Measurements from ENCODE around the gene E2F1.
A peak's percentile ranks its signal among the peaks of the same experiment; 100 is the strongest.
"Not testable (repeated sequence)": the region's sequence is repeated elsewhere in the genome, so short reads cannot be mapped to it uniquely, and the experiment has no call there.

The E2F1 gene

DNA sequence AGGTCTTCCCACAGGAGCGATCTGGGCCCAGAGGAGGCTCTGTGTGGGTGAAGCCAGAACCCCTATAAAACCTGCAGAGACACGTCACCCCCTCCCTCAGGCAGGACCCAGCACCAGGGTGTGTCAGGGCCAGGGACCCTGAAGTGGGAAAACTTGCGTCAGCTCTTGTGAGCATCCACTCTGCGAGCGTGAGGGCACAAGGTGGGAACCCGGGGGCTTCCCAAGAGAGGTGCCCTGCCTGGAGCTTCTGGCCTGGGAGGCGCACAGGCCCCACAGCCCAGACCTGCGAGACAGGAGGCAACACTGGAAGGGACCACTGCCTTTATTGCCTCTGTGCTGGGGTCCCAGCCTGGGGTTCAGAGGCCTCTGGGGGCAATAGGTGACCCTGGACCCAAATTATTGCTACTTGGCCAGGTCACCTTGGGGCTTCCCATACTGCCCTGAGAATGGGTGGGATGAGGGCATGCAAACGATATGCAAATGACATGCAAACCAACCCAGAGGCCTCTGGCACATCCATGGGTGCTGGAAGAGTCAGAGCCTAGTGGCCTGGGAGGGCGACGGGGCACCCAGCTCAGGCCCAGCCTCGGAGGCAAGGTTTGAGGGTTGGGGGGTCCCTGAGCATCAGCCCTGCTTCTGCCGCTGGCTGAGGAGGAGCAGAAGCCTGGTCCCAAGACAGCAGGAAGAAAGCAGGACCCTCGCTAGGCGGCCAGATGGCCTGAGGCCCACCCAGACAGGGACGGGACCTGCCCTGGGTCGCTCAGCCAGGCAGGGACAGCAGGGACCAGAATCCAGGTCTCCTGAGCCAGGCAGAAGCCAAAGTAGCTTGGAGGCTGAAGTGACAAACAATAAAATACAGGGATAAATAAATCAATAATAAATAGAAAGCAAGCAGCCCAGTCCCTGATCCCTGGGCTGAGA is 29.1 kb downstream of the E2F1 start:
- DNase-seq = no peak

DNA sequence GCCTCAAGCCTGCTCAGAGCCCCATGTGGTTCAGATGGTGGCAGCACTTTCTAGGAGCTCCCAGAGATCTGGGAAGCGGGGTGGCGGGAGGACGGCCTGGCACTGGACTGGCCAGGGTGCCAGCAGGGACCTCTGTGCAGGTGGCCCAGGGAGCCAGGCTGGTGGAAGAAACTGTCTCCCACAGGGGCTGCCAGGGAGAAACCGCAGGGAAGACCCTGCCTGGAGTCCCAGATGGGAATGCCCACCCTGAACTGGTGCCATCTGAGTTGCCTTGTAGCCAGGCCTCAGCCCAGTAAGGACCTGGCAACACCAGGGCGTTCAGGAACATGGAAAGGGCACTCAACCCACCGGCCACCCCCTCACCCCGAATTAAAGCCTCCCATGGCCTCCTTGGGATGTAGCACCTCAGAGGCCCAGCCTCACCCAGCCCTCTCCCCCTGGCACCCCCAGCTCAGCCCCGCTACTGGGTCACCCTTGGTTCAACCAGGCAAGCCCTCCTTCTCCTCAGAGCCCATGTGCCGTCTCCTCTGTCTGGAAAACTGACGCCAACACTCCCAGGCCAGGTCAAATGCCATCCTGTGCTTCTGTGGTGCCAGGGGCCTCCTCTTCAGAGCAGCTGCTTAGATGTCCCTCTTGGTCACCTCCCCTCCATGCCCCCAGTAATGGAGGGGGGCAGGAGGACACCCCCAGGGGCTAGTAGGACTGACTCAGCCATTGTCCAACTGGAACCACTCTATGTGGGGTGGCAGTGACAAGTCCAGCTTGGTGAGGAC is 30.0 kb downstream of the E2F1 start:
- DNase-seq = no peak

DNA sequence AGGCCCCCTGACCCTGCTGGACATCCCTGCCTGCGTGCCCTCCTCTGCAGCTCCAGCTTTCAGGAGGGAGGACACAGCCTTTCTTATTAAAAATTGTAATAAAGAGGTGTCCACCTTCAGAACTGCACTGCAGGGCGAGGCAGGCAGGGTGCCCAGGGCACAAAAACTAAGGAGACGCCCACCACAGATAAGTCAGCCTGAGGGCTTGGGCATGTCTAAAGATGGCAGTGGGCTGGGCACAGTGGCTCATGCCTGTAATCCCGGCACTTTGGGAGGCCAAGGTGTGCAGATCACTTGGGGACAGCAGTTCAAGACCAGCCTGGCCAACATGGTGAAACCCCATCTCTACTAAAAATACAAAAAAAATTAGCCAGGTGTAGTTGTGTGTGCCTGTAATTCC is 31.0 kb downstream of the E2F1 start:
- no peak for DNase-seq

DNA sequence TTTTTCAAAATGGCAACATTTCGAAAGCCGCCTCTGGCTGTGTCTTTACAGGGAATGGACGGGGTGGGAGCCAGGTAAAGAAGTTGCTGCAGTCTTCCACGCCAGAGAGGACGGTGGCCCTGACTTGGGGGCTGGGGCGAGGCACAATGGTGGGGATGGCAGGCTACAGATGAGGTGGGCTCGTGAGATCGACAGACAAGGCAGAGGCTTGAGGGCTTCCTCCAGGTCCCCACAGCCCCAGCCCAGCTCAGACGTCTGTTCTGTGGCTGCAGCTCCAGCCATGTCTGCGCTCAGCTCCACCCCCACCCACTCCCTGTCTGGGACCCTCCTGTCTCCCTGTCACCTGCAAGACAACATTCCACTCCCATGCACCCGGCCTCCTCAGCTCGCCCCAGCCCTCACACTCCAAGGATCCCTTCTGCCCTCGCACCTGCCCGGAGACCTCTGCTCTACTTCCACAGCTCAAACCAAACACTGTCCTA is 31.5 kb downstream of the E2F1 start:
- DNase-seq = no peak

DNA sequence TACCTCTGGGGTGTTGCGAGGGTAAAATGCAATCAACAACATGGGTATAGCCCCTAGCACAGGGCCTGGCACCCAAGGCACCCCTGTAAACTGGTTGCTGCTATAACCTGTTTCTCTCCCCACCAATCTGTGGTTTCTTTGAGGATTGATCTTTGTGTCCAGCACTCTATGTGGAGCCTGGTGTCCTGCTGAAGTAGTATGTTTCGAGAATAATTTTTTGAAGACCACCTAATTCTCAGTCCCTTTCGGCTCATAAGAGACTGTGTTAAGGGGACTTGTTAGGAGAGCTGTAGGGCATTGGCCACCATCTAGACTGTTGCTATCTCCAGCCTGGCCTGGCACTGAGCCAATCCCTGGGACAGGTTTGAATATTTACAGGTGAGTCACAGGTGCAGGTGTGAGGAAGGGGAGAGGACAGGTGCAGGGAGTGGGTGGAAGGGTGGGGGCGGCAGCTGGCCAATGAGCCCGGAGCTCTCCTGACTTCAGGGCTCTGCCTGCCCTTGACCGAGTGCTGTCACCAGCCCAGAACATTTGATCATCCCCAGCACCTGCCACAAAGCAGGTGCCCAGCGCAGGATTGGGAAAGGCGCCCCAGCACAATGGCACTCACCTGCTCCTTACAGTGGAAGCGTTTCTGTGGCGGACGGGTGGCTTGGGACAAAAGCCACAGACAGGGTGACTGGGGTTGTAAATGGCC is 32.1 kb downstream of the E2F1 start:
- DNase-seq = no peak

DNA sequence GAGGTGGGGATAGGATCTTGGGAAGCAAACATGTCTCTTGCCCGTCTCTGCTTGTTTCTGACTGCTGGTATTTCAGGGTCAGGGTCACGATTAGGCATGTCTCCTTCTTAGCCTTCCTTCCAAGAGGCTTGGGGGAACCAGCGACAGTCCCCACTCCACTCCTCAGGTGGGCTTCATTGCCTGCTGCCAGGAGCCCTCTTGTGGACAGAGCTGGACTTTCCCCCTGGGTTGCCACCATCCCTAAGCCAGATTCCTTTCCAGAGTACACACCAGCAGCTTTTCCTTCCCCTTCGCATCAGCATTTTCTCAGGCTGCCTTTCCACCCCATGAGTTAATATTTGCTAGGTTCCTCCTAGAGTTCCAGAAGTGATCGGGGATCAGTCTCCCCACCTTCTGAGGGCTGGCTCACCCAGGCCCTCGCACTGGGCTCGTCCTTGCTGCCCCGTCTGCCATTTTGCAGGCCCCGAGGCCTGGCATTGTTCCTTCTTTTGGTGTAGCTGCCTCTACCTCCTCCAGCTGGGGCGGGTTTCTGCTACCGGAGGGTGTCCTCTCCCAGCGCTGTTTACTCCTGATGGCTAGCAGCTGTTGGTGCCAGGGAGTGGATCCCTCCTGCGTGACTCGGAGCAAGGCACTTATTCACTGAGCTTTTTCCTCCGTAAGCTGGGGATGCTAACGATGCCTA is 32.8 kb downstream of the E2F1 start:
- peak; percentile 38 to 47 for DNase-seq

DNA sequence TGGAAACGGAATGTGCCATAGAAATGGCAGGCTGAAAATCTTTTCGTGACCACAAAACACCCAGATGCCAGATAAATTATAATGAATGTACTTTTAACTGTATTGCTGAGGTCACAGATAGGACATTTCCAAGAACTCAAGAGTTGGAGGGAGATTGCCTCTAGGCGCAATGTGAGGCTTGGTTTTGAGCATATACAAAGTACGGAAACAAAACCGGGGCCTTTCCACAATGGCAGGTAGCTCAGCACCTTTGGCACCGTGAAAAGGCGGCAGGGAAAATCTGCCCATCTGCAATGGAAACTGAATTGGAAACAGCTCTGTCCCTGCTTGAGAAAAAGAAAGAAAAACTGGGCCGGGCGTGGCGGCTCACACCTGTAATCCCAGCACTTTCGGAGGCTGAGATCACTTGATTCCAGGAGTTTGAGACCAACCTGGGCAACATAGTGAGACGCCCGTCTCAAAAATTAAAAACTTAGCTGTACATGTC is 34.6 kb downstream of the E2F1 start:
- DNase-seq = no peak

DNA sequence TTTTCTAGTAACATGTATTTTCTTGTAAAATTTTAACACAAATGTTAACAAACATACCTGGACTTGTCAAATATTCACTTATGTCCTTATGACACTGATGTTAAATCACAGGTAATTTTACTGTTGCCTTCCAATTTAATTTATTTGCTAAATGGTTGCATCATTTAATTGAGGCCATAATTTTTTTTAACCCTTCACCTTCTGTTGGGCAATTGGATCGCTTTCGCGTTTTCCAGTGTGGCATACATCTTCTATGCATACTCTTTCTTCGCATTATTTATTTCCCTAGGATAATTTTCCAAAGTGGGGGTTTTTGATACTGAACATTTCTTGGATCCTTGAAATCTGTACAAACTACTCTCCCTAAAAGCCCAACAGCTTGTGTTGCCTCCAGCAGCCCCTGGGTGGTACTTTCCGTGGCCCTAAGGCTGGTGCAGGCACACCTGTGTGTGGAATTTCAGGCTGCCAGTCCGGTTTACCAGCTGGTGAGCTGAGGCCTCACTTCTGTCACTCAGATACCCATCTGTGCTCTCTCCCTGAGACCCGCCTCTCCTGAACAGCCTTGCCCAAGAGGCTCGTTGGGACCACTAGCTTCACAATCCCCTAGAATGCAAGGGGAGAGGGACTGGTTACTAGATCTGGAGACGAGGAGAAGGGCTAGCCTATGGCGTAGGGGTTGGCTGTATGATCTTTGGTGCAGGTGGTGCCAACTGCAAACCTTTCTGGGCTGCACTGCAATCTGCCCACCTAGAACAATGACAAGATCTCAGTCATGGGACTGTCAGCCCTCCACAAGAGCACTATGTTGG is 35.2 kb downstream of the E2F1 start:
- DNase-seq = no peak

DNA sequence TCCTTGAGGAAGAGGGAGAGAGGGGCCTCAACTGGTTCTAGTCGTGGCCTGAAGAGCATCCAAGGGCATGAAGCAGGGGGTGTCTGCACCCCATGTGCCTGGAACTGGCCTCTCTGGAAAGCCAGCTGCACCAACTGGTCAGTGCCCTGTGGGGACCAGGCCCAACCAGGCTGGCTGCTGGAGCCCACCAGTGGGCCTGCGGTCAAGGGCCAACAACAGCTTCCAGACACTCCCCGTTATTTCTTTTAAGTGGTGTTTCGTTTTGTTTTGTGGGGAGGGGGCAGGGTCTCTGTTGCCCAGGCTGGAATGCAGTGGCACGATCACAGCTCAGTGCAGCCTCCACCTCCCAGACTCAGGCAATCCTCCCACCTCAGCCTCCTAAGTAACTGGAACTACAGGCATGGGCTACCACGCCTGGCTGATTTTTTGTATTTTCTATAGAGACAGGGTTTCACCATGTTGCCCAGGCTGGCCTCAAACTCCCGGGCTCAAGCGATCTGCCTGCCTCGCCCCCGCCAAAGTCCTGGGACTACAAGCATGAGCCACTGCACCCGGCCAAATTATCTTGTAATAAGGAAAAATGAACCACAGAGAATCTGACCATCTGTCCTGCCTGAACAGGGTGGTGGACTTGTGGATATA is 36.0 kb downstream of the E2F1 start:
- DNase-seq = no peak

DNA sequence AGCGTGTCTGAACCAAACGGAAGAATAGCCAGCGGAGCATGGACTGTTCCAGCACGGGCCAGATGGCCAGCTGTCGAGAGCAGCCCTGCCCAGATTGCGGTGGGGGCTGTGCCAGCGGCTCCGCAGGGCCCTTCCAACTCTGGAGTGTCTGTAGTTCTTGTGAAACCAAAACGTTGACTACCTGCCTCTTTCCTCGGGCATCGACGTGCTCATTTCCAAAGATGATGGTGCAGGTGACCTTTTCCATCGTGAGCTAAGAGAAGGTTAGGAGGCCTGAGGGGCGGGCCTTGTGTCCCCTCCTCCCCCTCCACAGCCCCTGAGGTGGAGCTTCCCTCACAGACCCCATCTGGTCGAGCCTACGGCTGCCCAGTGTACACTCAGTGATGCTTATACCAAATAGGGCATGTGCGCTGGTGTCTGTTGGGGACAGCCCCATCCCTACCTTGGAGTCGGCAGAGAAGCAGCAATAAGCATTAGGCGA is 36.9 kb downstream of the E2F1 start:
- DNase-seq = no peak

DNA sequence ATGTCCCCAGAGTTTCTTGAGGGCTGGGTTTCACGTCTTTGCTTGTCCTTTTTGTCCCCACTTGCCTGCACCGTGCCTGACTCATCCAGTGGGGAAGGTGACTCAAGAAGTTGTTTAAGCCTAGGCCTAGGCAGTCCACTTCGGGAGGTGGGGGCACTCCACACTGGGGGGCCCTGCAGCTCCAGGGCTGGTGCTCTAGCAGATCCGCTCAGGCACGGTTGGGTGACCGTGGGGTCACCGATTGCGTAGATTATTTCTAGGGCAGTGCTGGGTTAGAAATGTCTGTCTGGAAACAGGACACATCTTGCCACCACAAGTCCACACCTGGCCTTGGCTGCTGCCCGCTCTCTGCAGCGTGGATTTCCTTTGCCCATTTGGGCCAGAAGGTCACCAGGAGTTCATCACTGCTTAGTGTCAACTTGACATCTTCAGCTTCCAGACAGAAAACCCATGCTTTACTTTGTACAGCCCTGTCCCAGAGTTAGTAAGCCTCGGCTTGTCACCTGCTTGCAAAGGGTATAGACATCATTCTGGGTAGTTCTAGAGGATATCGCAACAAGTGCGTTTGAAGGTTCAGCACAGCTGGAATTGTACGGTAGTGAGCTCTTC is 37.7 kb downstream of the E2F1 start:
- DNase-seq = no peak

DNA sequence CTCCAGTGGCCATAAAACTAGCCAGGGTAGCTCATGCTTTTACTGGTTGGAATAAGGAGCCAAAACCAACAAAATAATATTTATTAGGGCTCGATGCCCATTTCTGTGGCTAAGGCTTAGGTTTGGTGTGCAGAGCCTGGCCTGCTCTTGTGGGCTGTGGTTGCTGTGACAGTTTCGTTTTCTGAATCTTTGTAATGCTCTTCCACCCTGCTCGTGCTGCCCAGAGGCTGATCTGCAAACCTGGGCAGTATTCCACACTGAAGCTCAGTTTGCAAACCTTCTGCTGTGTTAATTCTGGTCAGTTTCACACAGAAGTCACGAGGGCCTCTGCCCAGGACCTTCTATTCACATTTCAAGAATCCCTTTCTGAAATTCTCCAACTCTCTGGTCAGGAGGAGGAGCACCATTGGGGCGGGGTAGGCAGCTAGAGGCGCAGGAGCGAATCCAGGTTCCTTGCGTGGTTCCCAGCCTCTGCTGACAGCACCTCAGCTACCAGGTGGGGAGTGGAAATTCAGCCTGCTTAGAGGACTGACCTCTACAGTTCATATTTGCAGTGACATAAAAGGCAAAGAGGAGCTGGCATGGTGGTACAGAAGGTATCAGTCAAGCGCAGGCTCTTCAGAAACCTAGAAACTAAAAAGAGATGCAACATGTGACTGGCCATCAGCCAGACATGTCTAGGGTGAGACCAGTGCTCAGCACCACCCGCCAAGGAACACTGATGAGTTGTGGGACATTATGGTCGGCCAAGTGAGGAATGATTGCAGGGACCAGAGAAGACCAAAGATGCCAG is 38.4 kb downstream of the E2F1 start:
- DNase-seq = no peak

DNA sequence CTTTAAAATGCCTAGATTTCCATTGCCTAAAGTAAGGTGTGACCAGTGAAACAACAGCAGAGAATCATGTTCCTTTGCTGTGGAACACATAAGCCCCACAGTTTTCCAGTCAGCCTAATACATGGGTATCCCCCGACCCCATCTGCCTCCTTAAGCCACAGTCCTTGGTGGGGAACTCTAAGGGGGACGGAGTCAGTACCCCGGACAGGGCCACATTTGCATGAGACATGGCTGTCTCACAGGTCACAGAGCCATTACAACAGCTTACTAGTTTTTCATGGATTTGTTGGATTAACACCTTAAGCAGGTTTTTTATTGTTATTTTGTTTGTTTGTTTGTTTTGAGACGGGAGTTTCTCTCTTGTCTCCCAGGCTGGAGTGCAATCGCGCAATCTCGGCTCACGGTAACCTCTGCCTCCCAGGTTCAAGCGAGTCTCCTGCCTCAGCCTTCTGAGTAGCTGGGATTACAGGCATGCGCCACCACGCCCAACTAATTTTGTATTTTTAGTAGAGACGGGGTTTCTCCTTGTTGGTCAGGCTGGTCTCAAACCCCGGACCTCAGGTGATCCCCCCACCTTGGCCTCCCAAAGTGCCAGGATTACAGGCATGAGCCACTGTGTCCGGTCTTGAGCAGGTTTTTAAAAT is 39.1 kb downstream of the E2F1 start:
- not testable (repeated sequence) for DNase-seq

DNA sequence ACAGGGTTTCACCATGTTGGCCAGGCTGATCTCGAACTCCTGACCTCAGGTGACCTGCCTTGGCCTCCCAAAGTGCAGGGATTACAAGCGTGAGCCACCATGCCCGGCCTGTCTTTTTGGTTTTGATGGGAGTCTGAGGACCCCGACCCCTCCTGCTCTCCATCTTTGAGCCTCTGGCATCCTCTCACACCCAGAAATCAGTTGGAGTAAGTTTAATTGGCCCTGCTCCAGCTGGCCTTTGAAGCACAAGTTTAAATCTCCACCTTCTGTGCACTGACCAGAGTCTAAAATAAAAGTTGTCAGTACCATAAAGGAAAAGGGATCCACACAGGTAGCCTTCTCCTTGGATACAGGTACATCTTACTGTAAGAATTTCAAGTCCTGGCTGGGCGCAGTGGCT is 40.0 kb downstream of the E2F1 start:
- no peak for DNase-seq

DNA sequence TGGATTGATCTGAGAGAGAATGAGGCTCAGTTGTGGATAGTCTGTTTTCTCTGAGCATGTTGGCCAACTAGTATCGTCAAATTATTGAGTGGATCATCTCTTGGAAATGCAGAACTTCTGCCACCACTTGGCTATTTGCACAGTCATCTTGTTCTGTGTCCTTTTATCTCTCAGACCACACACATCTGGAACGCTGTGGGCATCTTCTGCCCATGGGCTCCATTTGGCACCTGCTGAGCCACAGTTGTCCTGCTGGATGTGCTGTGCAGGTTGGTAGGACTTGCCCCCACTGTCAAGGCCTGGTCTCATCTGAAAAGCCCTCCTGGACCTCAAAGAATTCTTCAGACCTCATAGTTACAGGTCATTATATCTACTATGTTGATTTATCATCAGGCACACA is 40.8 kb downstream of the E2F1 start:
- DNase-seq = no peak

DNA sequence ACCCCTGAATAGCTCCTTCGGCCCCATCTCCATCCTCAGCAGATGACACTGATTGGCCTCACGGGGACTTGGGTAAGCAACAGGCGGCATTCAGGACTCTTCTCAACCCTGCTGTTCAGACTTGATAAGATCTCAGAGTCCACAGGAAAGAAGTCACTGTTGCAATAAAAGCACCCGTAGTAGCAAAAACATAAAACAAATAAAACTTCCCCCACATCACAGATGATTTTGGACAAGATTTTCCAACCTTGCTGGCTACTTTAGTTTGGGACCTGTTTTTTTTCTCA is 41.2 kb downstream of the E2F1 start:
- no peak for DNase-seq

DNA sequence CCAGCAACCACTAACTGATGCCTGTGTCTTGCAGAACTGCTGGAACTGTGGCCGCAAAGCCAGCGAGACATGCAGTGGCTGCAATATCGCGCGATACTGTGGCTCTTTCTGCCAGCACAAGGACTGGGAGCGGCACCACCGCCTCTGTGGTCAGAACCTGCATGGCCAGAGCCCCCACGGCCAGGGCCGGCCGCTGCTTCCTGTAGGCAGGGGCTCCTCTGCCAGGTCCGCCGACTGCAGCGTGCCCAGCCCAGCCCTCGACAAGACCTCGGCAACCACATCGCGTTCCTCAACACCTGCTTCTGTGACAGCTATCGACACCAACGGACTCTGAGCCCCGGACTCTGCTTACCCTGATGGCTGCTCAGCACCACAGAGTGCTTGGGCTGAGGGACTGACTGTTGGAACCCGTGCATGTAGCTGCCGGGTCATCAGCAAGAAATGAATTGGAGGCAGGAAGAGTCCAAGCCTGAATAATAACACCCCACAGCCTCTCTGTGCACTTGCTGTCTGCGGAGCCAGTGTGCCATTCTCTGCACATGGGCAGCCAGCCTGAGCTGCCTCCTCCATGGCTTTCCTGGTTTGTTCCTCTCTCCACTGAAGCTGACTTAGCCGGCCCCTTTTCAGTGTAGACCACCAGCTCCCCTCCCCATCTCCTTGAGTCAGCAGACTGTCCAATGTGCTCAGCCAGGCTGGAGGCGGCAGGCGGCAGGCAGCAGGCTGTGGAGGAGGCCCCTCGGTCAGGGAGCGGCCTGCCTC is 41.7 kb downstream of the E2F1 start:
- DNase-seq = no peak

DNA sequence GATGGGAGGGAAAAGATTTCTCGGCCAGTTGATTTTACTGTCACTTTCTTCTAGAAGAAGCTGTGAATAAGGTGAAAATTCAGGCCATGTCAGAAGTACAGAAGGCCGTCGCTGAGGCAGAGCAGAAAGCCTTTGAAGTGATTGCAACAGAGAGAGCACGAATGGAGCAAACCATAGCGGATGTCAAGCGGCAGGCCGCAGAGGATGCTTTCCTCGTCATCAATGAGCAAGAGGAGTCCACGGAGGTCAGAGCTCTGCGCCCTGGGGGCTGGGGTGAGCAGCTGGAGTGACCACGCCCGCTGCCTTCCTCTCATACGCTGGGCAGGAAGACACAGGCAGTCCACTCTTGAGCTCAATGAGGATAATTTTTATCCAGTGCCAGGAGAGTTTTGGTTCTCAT is 45.9 kb downstream of the E2F1 start:
- DNase-seq = no peak

DNA sequence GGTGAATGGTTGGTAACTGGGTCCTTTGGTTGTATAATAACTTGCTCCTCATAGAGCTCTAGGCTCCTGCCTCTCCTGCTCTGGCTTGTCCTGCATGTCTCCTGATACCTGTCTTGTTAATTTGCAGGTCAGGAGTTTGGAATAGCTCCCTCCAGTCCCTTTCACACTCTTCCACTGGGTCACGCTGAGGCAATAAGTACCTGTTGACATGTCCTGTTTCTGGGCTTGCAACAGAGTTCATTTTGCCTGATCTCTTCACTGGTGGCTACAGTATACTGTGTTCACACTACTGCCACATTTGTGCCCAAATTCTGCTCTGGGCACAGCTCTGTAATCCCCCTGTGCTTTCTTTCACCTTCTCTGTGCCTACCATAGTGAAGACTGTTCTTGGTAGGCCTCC is 49.4 kb downstream of the E2F1 start:
- DNase-seq = no peak
